ENCODE data around the gene BHLHE40. TPM values are rescaled to one million over a fixed set of nuclear protein-coding genes. Genes with fewer than 3 reads are reported as not detected.

Gene BHLHE40
- total and polyA plus RNA-seq, 10 of the 15 experiments (the other 5 are each of a cell fraction or from before 2014, with no cell fraction given): 25.2 to 106 (median 51.4) TPM

DNA sequence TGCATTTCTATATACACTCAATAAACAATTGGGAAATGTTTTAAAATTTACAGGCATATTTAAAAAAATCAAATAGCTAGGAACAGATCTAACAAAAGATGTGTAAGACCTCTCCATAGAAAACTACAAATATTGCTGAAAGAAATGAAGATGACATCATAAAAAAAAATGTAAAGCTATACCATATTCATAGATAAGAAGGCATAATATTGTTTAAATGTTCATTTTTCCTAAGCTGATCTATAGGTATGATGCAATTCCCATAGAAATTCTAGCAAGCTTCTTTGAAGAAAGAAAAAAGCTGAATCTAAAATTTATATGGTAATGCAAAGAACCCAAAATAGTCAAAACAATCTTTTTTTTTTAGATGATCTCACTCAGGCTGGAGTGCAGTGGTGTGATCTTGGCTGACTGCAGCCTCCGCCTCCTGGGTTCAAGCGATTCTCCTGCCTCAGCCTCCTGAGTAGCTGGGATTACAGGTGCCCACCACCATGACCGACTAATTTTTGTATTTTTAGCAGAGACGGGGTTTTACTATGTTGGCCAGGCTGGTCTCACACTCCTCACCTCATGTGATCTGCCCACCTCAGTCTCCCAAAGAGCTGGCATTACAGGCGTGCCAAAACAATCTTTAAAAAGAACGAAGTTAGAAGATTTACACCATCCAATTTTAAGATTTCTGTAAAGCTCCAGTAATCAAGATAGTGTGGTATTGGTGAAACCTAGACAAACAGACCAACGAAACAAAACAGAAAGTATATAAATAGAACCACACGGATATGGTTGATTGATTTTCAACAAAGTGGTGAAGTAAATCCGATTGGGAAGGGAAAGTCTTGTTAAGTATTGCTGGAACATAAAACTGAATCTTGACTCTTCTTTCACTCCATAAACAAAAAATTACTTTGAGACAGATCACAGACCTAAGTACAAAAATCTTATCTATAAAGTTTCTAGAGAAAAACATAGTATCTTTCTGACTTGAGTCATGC, 6.3 kb upstream of the BHLHE40 start:
- 7% methylated on average over 9 of the region's 9 CpGs for WGBS (ENCODE audit: insufficient coverage, insufficient replicate concordance, low lambda C conversion rate, missing lambda C conversion rate)
- intact Hi-C loops (cut with micrococcal nuclease; ENCODE audit: unreplicated experiment): loop anchor here (1.0 kb wide), 1 partner anchor 142 kb away; no protein-coding TSS in a partner anchor
- DNase-seq (ENCODE audit: low read depth, low spot score): peak; percentile 68
- TF ChIP-seq ATF2 (IDR thresholded peaks at IDR 0.05; ENCODE audit: low read length): no peak
- peak; percentile 60 to 86; a peak in 3 of 4 replicates for TF ChIP-seq EP300 (IDR thresholded peaks at IDR 0.05; ENCODE audit: borderline replicate concordance in 1 of 2, control insufficient read depth in 1 of 2, low read depth in 2 of 2, low read length in 2 of 2)
- TF ChIP-seq SRF (IDR thresholded peaks at IDR 0.05; ENCODE audit: low read depth in 2 of 2, low read length in 2 of 2): no peak
- TF ChIP-seq, protein P1, sequence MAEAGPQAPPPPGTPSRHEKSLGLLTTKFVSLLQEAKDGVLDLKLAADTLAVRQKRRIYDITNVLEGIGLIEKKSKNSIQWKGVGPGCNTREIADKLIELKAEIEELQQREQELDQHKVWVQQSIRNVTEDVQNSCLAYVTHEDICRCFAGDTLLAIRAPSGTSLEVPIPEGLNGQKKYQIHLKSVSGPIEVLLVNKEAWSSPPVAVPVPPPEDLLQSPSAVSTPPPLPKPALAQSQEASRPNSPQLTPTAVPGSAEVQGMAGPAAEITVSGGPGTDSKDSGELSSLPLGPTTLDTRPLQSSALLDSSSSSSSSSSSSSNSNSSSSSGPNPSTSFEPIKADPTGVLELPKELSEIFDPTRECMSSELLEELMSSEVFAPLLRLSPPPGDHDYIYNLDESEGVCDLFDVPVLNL (IDR thresholded peaks at IDR 0.05; ENCODE audit: low read depth, low read length): no peak
- no peak for TF ChIP-seq CHD4 (IDR thresholded peaks at IDR 0.05)
- TF ChIP-seq BCL11A (IDR thresholded peaks at IDR 0.05; ENCODE audit: low read depth, low read length): no peak
- no peak for TF ChIP-seq KDM1A (IDR thresholded peaks at IDR 0.05; ENCODE audit: borderline replicate concordance)
- TF ChIP-seq TCF7 (IDR thresholded peaks at IDR 0.05; ENCODE audit: borderline replicate concordance): no peak
- TF ChIP-seq KLF5 (IDR thresholded peaks at IDR 0.05; ENCODE audit: partially characterized antibody): no peak
- TF ChIP-seq BRCA1 (IDR thresholded peaks at IDR 0.05; ENCODE audit: low read depth, low read length): no peak
- no peak for TF ChIP-seq MTA3 (IDR thresholded peaks at IDR 0.05; ENCODE audit: borderline replicate concordance, low read length)
- TF ChIP-seq, protein P2, sequence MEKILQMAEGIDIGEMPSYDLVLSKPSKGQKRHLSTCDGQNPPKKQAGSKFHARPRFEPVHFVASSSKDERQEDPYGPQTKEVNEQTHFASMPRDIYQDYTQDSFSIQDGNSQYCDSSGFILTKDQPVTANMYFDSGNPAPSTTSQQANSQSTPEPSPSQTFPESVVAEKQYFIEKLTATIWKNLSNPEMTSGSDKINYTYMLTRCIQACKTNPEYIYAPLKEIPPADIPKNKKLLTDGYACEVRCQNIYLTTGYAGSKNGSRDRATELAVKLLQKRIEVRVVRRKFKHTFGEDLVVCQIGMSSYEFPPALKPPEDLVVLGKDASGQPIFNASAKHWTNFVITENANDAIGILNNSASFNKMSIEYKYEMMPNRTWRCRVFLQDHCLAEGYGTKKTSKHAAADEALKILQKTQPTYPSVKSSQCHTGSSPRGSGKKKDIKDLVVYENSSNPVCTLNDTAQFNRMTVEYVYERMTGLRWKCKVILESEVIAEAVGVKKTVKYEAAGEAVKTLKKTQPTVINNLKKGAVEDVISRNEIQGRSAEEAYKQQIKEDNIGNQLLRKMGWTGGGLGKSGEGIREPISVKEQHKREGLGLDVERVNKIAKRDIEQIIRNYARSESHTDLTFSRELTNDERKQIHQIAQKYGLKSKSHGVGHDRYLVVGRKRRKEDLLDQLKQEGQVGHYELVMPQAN (conservative IDR thresholded peaks at IDR 0.05): 0 out of 2 replicates have a peak, but pooled peaks have one; percentile 48
- TF ChIP-seq, protein P3, sequence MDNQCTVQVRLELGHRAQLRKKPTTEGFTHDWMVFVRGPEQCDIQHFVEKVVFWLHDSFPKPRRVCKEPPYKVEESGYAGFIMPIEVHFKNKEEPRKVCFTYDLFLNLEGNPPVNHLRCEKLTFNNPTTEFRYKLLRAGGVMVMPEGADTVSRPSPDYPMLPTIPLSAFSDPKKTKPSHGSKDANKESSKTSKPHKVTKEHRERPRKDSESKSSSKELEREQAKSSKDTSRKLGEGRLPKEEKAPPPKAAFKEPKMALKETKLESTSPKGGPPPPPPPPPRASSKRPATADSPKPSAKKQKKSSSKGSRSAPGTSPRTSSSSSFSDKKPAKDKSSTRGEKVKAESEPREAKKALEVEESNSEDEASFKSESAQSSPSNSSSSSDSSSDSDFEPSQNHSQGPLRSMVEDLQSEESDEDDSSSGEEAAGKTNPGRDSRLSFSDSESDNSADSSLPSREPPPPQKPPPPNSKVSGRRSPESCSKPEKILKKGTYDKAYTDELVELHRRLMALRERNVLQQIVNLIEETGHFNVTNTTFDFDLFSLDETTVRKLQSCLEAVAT (IDR thresholded peaks at IDR 0.05): peak; percentile 85

More for the DNA sequence above, 6.3 kb upstream of the BHLHE40 start:
- ChIA-PET RAD21 (ENCODE audit: unreplicated experiment) (interaction anchor here (0.6 to 16.1 kb wide), 31 partner anchors 11 to 466 kb away, joined by 3 to 325 read pairs (median 4); no protein-coding TSS in a partner anchor), POLR2A (interaction anchor here (0.6 to 1.4 kb wide), 11 partner anchors 35 to 297 kb away, joined by 3 to 8 read pairs (median 3); no protein-coding TSS in a partner anchor), CTCF (interaction anchor here (0.8 to 6.0 kb wide), 17 partner anchors 34 to 261 kb away, joined by 3 to 78 read pairs (median 4); no protein-coding TSS in a partner anchor), SMC1A (ENCODE audit: uncharacterized antibody, unreplicated experiment) (interaction anchor here (0.7 to 10.0 kb wide), 38 partner anchors 11 to 261 kb away, joined by 3 to 167 read pairs (median 6); no protein-coding TSS in a partner anchor)
- no peaks in the 10 kb centered on the region for H3K36me3 ChIP-seq (ENCODE audit: control insufficient read depth in 2 of 2, insufficient read depth in 2 of 2, low read length in 1 of 2)
- H3K9me3 ChIP-seq (replicated peaks; ENCODE audit: control insufficient read depth, insufficient read depth, low read length): peaks cover 3% of the 10 kb centered on the region
- peak overlapping the region; percentile 45 for H3K27ac ChIP-seq (ENCODE audit: control insufficient read depth, insufficient read depth)
- BruUV-seq (replicated peaks): no TSS peak
- H3K9ac ChIP-seq (ENCODE audit: control insufficient read depth, insufficient read depth, low read length): no peak overlapping the region
- peak overlapping the region; percentile 31 for H3K4me2 ChIP-seq (ENCODE audit: control insufficient read depth, insufficient read depth)
- H4K20me1 ChIP-seq (ENCODE audit: control insufficient read depth, insufficient read depth): no peaks in the 10 kb centered on the region
- ATAC-seq (peak; percentile 23), FAIRE-seq (no peak)
- no peaks in the 10 kb centered on the region for H3K27me3 ChIP-seq (replicated peaks in 1 of 2; ENCODE audit: control insufficient read depth in 2 of 2, insufficient read depth in 2 of 2, low read length in 1 of 2)
- H3K4me3 ChIP-seq: peak overlapping the region; percentile 37; the same call in 1 of the 2 replicates
- H3K79me2 ChIP-seq (ENCODE audit: control insufficient read depth, insufficient read depth, low read length): no peaks in the 10 kb centered on the region
- peaks cover 29% of the 10 kb centered on the region for H3K4me1 ChIP-seq (ENCODE audit: control insufficient read depth, insufficient read depth, low read length)
- in situ Hi-C loops (cut with MboI): no loop called here
- H2AFZ ChIP-seq (ENCODE audit: control insufficient read depth, low read depth, low read length): no peak overlapping the region

All from GM12878 (cell line).